Measurements from ENCODE around the gene ABCA3. TPM values are rescaled to one million over a fixed set of nuclear protein-coding genes. Genes with fewer than 3 reads are reported as not detected.
A peak's percentile ranks its signal among the peaks of the same experiment; 100 is the strongest.

ABCA3 gene
- total RNA-seq, 2 donors from 2014 or later, result 1.3 to 4.6 TPM

DNA sequence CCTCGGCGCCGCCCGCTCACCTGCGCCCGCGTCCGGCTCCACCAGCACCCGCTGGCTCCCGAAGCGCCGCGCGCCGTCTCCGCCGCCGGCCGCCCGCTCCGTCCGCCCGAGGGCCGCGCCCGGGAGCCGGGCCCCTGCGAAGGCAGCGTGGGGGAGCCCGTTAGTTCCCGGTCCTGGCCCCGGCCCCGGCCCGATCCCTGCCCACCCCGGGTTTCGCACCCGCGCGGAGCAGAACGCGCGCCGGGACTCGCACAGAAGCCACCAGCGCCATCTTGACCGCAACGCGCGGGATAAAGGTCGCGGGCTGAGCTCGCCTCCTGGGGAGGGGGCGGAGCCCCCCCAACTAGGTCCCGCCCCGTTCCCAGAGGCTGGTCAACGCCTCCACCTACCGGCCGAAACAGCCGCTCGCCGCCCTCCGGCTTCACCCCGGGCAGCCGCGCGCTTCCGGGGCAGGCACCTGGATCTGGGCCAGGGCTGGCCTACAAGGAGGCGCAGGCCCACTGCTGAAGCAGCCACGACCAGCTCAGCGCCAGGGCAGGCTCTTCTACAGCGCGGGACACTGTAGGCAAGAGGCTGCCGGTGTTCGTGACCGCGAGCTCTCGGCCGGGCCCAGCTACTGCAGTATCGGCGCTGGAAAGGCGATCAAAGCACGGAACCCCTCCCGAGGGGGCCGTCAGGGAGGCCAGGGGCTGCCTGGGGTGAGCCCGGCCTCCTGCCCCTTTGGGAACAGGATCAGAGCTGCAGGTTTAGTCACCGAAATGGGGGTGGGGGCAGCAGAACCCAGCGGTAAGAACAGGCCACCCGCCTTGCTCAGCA is 89.0 kb downstream of the ABCA3 start, which contains the start of gene ECI1:
TSS of gene ECI1 (minus strand) at position 292 of the 816 bp plus-strand sequence. CDS start at position 271, 21 bp downstream.
- H3K4me1 ChIP-seq, result peaks cover 9% of the 10 kb centered on the region
- peak within 1 kb of the TSS; percentile 70 to 93 for H3K9ac ChIP-seq (ENCODE audit: low read depth in 2 of 2, low read length in 2 of 2)
- H3K27ac ChIP-seq, result peak within 1 kb of the TSS; percentile 88
- intact Hi-C loops (cut with DNase I), result no loop called here
- H3K27me3 ChIP-seq, result no peaks in the 10 kb centered on the region
- no peaks in the 10 kb centered on the region for H3K9me3 ChIP-seq
- H3K36me3 ChIP-seq, result peaks cover 14% of the 10 kb centered on the region
- TF ChIP-seq CTCF (IDR thresholded peaks at IDR 0.05), result peak; percentile 73
- H3K4me3 ChIP-seq, result peak within 1 kb of the TSS; percentile 42
- peak; percentile 97 for DNase-seq

DNA sequence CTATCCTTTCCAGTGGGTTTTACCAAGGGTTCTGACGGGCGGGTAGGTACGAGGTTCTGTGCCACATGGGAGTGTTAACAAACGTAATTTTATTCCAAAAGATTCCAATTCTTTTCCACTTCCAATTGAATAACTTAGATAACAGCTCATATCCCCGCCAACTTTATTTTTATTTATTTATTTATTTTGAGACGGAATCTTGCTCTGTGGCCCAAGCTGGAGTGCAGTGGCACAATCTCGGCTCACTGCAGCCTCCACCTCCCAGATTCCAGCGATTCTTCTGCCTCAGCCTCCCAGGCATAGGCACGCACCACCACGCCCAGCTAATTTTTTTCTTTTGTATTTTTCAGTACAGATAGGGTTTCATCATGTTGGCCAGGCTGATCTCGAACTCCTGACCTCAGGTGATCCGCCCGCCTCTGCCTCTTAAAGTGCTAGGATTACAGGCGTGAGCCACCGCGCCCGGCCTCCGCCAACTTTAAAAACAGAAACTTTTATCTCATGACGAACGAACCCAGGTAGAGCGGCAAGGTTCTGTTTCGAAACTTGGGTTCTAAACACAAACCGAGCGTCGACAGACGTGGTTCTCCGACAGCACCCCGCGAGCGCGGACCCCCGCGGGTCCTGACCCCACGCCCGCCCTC is 89.8 kb downstream of the ABCA3 start:
- TF ChIP-seq CTCF (IDR thresholded peaks at IDR 0.05), result no peak
- peak overlapping the region; percentile 42 for H3K4me3 ChIP-seq
- H3K4me1 ChIP-seq, result peaks cover 9% of the 10 kb centered on the region
- no peaks in the 10 kb centered on the region for H3K9me3 ChIP-seq
- H3K9ac ChIP-seq (ENCODE audit: low read depth in 2 of 2, low read length in 2 of 2), result peak overlapping the region; percentile 70 to 93
- H3K27me3 ChIP-seq, result no peaks in the 10 kb centered on the region
- peak; percentile 58 for DNase-seq
- H3K36me3 ChIP-seq, result peaks cover 9% of the 10 kb centered on the region
- peak overlapping the region; percentile 88 for H3K27ac ChIP-seq
- intact Hi-C loops (cut with DNase I), result no loop called here

DNA sequence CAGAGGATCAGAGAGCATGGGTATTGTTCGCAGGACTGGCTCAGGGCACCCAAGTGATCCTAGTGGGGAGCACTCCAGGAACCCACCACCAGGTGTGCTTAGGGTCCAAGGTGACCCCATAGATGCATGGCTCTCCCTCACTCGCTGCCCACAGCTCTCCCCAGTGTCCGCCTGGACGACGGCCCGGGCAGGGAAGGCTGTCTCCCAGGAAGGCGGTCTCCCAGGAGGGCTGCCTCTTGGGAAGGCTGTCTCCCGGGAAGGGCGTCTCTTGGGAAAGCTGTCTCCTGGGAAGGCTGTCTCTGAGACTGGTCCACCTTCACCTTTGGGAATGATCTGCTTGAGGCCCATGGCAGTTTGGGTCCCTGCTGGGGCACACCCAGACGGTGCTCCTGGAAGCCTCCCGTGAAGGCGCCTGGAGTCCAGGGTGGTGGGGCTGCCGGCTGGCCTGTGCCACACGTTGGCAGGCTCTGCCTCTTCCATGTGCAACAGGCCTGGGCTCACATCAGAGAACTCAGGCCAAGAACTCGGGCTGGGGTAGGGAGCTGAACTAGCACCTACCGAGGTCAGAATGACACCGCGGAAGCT is 94.1 kb downstream of the ABCA3 start:
- intact Hi-C loops (cut with DNase I), result no loop called here
- Histone ChIP-seq H3K27me3 (no peaks in the 10 kb centered on the region), H3K4me1 (no peaks in the 10 kb centered on the region), H3K36me3 (peaks cover 10% of the 10 kb centered on the region), H3K4me3 (no peak overlapping the region), H3K9ac (ENCODE audit: low read depth in 2 of 2, low read length in 2 of 2) (no peak overlapping the region), H3K27ac (no peak overlapping the region), H3K9me3 (no peaks in the 10 kb centered on the region)
- no peak for DNase-seq
- no peak for TF ChIP-seq CTCF (IDR thresholded peaks at IDR 0.05)

DNA sequence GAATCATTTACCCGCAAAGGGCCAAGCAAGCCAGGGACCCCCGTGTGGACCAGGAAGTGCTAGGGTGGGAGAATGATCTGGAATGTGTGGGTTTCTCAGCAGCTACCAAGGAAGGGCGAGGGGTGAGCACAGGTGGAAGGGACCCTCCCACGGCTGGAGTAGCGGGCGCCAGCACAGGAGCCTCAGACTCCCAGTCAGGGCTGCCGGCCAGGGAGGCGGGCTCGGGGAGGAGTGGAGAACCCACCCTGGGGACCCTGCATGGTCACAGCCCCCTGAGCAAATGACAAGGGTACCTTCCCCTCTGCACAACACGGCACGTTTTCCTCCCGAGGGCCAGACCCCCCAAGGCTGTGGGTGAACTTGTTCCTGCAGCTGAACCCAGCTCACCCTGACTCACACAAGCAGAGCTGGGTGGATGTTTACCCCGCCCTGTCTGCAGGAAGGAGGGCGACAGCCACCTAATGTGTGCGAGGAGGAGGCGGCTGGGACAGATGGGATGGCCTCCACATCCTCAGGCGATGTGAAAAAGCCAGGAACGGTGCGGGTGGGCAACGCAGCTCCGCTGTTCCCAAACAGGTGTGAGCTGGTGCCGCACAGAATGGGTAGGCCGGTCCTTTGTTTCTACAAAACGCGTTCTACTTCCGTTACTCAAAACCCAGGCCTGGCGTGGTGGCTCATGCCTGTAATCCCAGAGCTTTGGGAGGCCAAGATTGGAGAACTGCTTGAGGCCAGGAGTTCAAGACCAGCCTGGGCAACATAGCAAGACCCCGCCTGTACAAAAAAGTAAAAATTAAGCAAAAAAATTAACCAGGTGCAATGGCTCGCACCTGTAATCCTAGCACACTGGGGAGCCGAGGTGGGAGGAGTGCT is 95.4 kb downstream of the ABCA3 start:
- no peaks in the 10 kb centered on the region for H3K27me3 ChIP-seq
- no peak for DNase-seq
- H3K36me3 ChIP-seq, result peaks cover 10% of the 10 kb centered on the region

More for the DNA sequence above, 95.4 kb downstream of the ABCA3 start:
- no peaks in the 10 kb centered on the region for H3K4me1 ChIP-seq
- no peaks in the 10 kb centered on the region for H3K9me3 ChIP-seq
- no peak overlapping the region for H3K9ac ChIP-seq (ENCODE audit: low read depth in 2 of 2, low read length in 2 of 2)
- H3K4me3 ChIP-seq, result no peak overlapping the region
- intact Hi-C loops (cut with DNase I), result no loop called here
- no peak for TF ChIP-seq CTCF (IDR thresholded peaks at IDR 0.05)
- H3K27ac ChIP-seq, result no peak overlapping the region
